Left colon (tissue), 2 donors: ENCODE measurements around the gene MACROD2. TPM values are rescaled to one million over a fixed set of nuclear protein-coding genes. Genes with fewer than 3 reads are reported as not detected.

Experiments used
- ATAC-seq: fragments of 200-7000 bp; cut with Tn5 transposase; one replicate; pipeline ENCODE4 v1.9.1; 2020; ENCODE audit warnings: mild to moderate bottlenecking, moderate library complexity
- DNase-seq, 2 donors: peaks; one replicate each; pipeline ENCODE4 v3.0.0-alpha.2; 2020
- intact Hi-C, 2 donors: fragments of 100-400 bp; cut with DNase I in 1 of 2; cut with micrococcal nuclease in 1 of 2; formaldehyde crosslinking; loops; one replicate each; pipeline versions ENCODE4 v1.11.2 to v1.14.0; 2022; cut with DNase I, micrococcal nuclease
- total RNA-seq, 2 donors: library from RNA; stranded (reverse); fragmentation: NEBNext Ultra II Directional; extraction: Animal tissue kit (Norgen Biotek cat#: 25700); gene quantifications; one replicate each; pipeline ENCODE4 v1.2.1, GENCODE V29; 2021
- donor health status: DM: no; HTN: no; CAD: no.
- donor health status: DM: yes; HTN: yes; CAD: no.

MACROD2 gene
- total RNA-seq, 2 donors from 2014 or later = 5.2 to 6.6 TPM

DNA sequence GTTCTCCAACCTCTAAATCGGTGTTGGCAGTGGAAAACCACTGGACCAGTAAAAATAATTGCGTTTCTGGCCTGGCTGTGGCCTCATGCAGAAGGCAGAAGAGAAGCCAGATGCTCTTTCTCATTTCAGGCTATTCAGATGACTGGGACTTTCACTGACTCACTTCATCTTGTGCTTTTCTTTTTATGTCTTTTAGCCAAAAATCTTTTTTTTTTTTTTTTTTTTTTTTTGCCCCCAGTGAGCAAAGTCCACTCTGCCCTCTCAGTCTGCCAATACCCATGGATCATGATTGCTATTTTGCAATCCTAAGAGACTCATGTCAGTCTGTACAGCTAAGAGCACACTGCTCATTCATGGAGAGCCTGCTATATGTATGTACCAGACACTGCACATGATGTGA is 1615.5 kb downstream of the MACROD2 start:
- no peak for ATAC-seq
- DNase-seq = no peak
- intact Hi-C loops = no loop called here

DNA sequence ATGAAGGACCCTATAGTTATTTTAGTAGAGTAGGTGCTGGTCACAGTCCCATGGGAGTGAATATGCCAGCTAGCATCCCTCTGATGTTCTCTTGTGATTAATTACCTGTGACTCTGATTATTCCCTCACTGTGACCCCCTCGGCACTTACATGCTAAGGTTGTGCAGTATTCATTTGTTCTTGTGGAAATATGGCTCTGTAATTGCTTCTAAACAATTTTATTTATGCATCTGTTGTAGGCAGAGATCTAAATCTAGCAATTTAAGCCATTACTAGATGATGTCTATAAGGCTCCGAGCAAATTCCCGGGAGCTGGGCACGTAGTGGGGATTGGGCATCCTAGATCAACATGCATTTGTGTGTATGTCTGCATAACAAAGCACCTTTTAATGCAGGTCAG is 1616.2 kb downstream of the MACROD2 start:
- DNase-seq (no peak), ATAC-seq (no peak)
- intact Hi-C loops = no loop called here

DNA sequence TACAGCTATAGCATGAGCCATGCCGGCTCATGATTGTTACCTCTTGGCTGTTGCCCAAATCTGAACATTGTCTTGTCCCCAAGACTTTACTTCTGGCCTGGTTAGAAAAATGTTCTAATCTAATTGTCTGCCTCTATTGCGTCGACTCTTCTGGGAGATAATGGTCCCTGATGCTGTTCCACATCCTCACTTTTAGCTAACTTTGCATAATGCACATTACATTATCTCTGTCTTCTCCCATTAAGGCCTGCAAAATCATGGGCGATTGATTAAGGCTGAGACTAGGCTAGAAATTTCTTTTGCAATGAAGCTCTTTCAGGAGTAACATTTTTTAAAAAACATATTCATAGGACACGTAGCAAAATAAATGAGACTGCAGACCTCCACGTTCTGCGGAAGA is 1616.9 kb downstream of the MACROD2 start:
- DNase-seq = no peak
- intact Hi-C loops = no loop called here
- no peak for ATAC-seq

DNA sequence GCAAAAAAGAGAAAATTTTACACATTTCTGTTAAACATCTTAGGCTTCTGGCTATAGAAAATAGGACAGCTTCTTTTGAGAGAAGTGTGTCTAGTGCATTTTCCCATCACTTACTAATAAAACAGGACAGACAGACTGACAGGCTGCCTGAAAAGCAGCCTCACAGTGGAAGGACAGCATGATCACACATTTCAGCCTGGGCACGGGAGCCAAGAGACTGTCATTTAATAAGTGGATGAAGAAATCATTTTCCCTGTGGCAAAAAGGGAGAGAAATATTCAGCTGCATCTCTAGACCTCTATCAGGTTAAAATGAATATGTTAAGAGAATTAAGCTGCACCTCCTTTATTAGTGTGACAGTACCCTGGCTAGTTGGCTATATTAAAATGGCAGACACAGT is 1617.5 kb downstream of the MACROD2 start:
- DNase-seq = no peak
- ATAC-seq = no peak
- intact Hi-C loops = no loop called here

DNA sequence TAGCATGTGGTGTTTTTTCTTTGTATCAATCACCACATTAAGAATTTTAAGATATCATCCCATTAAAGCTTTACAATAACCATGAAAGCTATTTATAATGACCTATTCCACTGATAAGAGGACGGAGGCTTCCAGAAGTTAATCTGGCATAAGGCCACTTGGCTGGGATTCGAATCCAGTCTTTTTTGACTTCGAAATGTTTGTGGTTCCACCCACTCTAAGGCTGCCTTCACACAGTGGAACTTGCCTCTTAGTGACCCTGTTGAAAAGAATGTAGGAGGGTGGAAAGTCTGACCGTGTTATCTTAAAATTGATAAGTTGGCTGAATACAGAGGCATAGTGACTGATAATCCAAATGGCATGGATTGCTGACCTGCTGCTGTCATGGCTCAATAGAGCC is 1618.2 kb downstream of the MACROD2 start:
- no peak for ATAC-seq
- DNase-seq = no peak
- intact Hi-C loops = no loop called here

DNA sequence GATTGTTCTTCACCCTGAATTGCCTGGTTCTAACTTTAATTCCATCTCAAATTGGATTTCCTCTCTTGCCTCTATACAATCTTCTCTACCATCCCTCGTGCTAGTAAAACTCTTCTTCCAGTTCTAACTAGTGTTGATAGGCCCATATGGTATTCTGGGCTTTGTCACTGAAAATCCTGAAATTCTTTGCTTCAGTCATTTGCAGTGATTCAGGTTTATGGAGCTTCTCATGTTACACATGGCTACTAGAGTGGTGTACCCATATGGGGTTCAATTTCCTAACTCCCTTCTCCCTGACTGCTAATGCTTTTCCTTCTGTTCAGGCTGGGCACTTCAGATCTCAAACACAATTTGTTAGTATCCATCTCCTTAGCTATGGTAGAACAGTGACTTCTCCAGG is 1621.3 kb downstream of the MACROD2 start:
- no peak for DNase-seq
- intact Hi-C loops = no loop called here

DNA sequence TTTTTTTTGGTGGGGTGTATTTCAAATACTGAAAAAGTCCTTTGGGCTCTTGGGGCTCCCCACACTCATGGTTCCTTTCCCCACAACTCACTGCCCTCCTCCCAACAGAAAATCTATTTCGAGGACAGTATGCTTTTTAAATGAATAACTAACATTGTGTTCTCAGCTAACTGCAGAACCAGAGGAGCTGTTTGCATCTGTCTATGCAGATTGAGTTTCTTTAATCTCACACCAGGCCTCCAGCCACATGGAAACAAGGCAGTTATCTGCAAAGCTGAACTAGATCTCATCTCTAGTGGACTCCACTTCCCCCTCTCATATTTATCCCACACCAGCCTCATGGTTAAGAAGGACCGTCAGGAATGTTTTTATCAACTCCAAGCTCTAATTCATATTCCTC is 1622.8 kb downstream of the MACROD2 start:
- ATAC-seq (no peak), DNase-seq (no peak)
- intact Hi-C loops = no loop called here

More for the DNA sequence above, 1621.3 kb downstream of the MACROD2 start:
- ATAC-seq = no peak

DNA sequence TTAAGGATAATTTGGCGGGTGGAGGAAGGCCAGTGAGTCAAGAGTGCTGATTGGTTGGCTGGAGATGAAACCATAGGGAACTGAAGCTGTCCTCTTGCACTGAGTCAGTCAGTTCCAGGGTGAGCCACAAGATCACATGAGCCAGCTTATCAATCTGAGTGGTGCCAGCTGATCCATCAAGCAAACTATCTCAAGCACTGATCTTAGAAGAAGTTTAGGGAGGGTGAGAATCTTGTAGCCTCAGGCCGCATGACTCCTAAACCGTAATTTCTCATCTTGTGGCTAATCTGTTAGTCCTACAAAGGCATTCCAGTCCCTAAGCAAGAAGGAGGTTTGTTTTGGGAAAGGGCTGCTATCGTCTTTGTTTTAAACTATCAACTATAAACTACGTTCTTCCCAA is 1623.6 kb downstream of the MACROD2 start:
- ATAC-seq (no peak), DNase-seq (no peak)
- intact Hi-C loops = no loop called here

DNA sequence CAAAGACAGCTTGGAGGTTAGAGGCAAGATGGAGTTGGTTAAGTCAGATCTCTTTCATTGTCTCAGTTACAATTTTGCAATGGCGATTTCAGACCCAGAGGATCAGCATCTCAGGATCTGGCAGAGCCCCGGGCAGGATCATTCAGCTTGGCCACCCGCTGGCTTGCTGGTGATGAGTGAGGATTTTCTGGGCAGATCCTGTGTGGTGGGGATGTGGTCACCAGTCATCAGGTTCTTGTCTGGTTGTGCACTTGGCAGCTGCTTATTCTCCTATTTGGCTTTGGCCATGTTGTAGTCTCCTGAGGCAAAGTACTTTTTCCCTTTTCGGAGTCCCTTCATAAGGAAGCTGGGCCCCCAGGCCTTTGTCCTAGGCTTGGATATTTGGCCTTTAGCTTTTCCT is 1624.0 kb downstream of the MACROD2 start:
- ATAC-seq = no peak
- intact Hi-C loops = no loop called here
- DNase-seq = no peak

DNA sequence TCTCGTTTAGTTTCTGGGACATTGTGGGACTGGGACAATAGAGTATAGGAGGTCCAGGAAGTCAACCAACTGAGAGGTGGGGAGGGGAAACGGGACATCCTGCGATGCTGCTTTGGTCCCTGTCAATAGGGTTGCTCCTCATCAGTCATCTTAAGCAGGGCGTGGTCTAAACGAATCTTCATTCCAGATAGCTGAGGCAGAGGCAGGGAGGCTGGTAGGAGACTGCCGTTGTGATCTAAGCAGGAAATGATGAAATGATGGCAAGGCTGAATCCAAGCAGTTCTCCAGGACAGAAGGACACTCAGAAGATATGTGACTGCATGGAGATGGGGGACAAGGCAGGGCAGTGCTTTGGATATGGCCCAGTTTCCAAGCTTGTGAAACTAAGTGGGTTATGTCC is 1624.5 kb downstream of the MACROD2 start:
- intact Hi-C loops = no loop called here
- ATAC-seq (no peak), DNase-seq (no peak)

DNA sequence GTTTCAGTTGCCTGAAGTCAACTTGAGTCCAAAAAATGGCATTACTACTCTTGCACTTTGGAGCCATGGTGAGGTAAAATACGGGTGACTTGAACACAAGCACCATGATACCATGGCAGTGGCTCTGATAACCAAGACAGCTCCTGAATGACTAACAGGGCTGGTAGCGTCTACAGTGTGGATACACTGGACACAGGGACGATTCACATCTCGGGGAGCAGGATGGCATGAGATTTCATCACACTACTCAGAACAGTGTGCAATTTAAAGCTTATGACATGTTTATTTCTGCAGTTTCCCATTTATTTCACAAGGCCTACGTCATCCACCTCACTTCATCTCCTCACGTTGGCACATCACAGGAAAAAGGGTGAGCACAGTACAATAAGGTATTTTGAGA is 1627.1 kb downstream of the MACROD2 start:
- DNase-seq (no peak), ATAC-seq (no peak)
- intact Hi-C loops = no loop called here

DNA sequence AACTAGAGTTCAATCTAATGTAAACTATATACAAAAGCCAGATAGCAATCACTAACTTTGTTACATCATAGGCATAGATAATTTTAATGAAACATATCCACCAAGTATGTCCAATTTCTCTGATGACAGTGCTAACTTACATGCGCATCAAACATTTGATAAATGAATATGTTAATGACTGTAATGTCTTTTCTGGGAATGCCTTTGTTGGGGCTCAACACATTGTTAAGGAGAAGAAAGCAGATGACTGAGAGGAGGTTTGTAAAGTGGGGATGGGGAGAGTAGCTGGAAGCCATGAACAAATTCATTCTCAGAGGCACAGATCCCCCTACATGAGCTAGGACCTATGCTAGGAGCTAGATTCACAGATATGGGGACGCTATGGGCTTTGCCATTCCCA is 1627.9 kb downstream of the MACROD2 start:
- no peak for ATAC-seq
- no peak for DNase-seq
- intact Hi-C loops = no loop called here

DNA sequence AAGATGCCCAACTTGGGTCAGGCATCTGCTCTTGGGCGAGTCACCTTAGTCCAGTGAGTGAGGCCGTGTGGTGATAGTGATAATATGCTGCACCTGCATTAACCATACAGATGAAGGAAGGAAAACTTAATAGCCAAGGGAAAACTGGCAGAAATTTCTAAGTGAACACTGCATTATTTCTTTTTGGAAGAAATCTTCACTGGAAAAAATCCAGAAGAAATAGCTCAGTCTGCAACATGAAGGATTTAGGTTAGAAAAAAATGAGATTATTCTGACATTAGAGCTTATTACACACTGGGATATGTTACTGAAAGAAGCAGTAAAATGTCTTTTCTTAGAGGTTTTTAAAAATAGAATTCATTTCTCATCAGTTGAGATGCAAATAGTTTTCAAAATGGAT is 1630.7 kb downstream of the MACROD2 start:
- intact Hi-C loops = no loop called here
- no peak for DNase-seq
- ATAC-seq = no peak

DNA sequence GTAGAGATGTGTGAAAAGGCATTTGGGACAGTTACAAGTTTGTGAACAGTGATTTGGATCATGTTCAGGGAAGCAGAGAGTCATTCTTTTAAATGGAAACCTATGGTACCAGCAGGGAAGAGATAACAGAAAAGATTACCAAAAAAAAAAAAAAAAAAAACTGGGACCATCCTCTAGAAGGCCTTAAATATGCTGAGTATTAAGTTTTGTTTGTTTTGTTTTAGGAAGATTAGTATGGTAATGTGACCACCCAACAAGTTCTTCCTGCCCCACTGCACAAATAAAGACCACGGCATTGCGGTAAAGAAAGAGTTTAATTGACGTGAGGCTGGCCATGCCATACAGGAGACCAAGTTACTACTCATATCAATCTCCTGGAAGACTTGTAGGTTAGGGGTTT is 1631.8 kb downstream of the MACROD2 start:
- intact Hi-C loops = no loop called here
- no peak for ATAC-seq
- no peak for DNase-seq

DNA sequence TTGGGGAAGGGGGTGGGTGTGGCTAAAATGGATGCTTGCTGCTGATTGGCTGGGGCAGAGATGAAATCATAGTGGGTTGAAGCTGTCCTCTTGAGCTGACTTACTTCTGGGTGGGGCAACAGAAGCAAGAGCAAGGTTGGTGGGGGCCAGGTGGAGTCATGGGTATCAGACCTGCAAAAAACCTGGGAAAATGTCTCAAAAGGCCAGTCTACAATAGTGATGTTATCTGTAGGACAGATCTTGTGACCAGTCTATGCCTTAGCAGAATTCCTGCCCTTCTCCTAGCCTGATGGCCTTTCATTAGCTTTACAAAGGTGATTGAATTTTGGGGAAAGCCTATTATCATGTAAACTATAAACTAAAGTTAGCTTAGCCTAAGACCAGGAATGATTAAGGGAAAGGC is 1632.2 kb downstream of the MACROD2 start:
- DNase-seq (no peak), ATAC-seq (no peak)
- intact Hi-C loops = no loop called here

DNA sequence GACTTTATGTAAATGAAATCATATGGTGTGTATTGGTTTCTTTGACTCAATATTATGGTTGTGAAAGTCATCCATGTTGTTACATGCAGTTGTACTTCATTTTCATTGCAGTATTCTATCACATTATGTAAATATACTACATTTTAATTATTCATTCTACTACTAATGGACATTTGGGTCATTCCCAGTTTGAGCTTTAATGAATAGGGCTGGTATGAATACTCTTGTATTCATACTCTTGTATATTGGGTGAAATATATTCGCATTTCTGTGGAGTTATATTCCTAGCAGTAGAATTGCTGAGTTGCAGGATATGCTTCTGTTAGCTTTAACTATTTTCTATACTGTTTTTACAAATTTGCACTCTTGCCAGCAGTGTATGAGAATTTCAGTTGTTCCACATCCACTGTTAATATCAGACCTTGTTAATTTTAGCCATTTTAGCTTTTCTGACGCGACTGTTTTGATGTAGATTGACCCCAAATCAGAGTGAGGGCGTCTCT is 1633.6 kb downstream of the MACROD2 start:
- intact Hi-C loops = no loop called here
- DNase-seq (no peak), ATAC-seq (no peak)

DNA sequence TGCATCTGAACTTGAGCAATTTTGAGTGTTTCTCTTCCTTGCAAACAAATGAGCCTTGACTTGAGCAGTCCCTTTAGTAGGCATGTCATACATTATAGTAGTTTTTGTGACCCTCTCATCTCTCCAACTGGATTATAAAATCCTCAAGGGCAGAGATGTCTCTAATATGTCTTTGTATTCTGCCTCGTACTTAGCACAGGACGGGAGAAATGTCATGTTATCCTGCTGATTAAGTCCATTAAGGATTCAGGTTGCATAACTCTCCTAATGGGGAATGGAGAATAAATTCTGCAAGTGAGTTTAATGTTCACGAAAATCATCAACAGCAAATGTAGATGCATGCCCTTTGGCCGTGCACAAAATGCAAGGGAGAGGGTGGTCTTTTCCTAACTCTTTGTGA is 1635.0 kb downstream of the MACROD2 start:
- ATAC-seq (no peak), DNase-seq (no peak)
- intact Hi-C loops = no loop called here

DNA sequence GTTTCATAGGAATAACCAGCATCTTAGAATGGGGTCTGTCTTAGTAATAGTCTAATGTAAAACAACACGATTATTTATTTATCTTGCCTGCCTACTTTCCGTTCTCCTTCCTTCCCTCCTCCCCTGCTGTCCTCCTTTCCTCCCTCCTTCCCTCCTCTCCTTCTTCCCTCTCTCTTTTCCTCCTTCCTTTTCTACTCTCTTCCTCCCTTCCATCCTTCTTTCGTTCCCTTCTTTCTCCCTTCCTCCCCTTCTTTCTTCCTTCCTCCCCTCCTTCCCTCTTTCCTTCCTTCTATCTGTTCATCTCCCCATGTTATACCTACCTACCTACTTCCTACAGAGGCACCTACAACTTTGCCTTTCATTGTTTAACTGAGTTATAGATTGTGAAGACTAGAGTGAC is 1637.4 kb downstream of the MACROD2 start:
- ATAC-seq (no peak), DNase-seq (no peak)
- intact Hi-C loops = no loop called here

DNA sequence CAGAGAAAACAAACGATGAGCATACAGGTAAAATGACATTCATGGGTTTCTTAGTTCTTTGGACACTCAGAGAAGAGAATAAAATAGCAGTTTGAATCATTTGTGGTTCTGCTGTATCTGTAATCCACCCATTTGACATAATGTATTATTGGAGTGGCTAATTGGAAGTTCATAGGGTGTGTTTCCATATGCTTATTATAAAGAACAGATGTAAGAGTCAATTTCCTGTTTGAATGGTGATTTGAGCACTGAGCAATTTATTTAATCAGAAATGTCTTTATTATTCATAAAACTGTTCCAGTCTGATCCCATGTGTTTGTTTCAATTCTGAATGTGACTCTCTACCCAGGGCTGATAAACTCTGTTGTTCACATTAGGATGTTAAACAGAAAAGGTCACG is 1638.8 kb downstream of the MACROD2 start:
- ATAC-seq = no peak
- DNase-seq = no peak
- intact Hi-C loops = no loop called here

DNA sequence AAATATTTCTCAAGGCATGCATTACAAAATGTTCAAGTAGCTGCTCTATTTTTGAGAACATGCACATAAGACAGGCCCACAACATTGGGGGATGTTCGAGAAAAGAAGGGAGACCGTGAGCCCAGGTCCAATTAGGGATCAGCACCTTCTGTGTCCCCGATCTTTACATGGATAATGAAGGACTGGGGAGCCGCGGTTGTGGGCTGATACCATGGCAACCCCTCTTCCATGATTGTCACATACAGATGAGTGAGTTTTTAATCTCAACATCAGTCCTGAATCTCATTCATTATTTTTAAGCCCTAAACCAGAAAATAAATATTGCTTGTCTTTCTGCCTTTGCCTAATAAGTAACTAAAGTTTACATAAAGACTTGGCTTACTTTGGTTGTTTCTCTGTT is 1642.2 kb downstream of the MACROD2 start:
- ATAC-seq (no peak), DNase-seq (no peak)
- intact Hi-C loops = no loop called here

DNA sequence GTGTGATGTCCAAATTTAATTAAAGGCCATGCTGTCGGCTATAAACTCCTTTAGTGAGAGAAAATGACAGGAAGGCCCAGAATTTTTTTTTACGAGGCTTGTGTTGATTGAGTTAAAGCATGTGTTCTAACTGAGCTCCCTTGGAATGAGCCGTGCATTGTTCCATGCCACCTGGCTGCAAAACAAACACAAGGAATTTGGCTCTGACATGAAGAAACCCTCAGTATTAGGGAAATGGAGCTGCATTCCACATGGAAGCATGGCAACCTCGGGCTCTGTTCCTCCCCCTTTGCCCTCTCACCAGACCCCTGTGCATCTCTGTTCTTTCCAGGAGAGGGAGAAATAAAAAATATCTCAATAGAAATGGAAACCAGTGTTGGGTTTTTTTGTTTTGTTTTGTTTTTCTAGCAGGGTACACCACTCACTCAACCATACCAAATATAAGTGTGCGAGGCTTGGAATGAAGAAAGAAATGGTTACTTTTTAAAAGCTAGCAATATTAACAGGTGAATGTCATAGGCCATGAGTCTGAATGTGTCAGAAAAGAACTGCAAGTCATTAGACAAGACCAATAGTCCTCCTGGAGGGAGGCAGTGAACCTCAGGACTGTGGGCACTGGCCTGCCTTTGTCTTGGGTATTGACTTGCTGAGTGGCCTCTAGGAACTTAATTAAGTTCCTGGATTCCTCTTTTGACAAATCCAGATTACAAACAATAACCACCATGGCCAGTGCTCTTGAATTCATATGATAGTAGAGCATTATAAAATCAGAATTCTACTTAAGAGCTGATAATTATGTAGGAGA is 1642.8 kb downstream of the MACROD2 start:
- DNase-seq (no peak), ATAC-seq (no peak)
- intact Hi-C loops = no loop called here
